LNCaP clone FGC (cell line): ENCODE results near the gene ARHGAP15.

Source experiments
- DNase-seq: peaks from one replicate; pipeline ENCODE4 v3.0.0-alpha.2; 2011; ENCODE audit warnings: low read depth
- H3K4me3 ChIP-seq: 2 replicates; pipeline ENCODE4 v1.5.1; 2011; ENCODE audit warnings: mild to moderate bottlenecking, low read depth, low read length, control low read depth
- CTCF ChIP-seq: IDR thresholded peaks from 2 replicates; pipeline ENCODE4 v1.5.1; 2012; ENCODE audit warnings: mild to moderate bottlenecking; ENCODE audit not compliant: control insufficient read depth, insufficient read depth; ENCODE audit errors: extremely low read depth

Gene ARHGAP15

GRCh38 chr2:143482316-143482715 is 353.1 kb downstream of the ARHGAP15 start:
- DNase-seq, result no peak
- H3K4me3 ChIP-seq, result no peak overlapping the region
- no peak for TF ChIP-seq CTCF

GRCh38 chr2:143482771-143483170 is 353.6 kb downstream of the ARHGAP15 start:
- DNase-seq, result no peak
- TF ChIP-seq CTCF, result no peak
- H3K4me3 ChIP-seq, result no peak overlapping the region

GRCh38 chr2:143486976-143487375 is 357.8 kb downstream of the ARHGAP15 start:
- DNase-seq, result no peak
- no peak for TF ChIP-seq CTCF
- H3K4me3 ChIP-seq, result no peak overlapping the region

- TF ChIP-seq CTCF, result no peak
- no peak for DNase-seq
- H3K4me3 ChIP-seq, result no peak overlapping the region
These were observed 359.9 kb downstream of the ARHGAP15 start for GRCh38 chr2:143489145-143489544.

GRCh38 chr2:143491131-143491530 is 361.9 kb downstream of the ARHGAP15 start:
- no peak for DNase-seq
- H3K4me3 ChIP-seq, result no peak overlapping the region
- TF ChIP-seq CTCF, result no peak

GRCh38 chr2:143493339-143493738 is 364.1 kb downstream of the ARHGAP15 start:
- no peak for TF ChIP-seq CTCF

GRCh38 chr2:143497726-143498125 is 368.5 kb downstream of the ARHGAP15 start:
- H3K4me3 ChIP-seq, result no peak overlapping the region
- DNase-seq, result no peak
- TF ChIP-seq CTCF, result no peak

More at GRCh38 chr2:143493339-143493738, 364.1 kb downstream of the ARHGAP15 start:
- H3K4me3 ChIP-seq, result no peak overlapping the region
- DNase-seq, result no peak
